ENCODE data around the gene GIPC1. TPM values are rescaled to one million over a fixed set of nuclear protein-coding genes. Genes with fewer than 3 reads are reported as not detected.
A peak's percentile ranks its signal among the peaks of the same experiment; 100 is the strongest.

GIPC1 gene
- total and polyA plus RNA-seq, 9 of the 15 experiments (the other 6 are each of a cell fraction or from before 2014, with no cell fraction given) = 0.49 to 54.7 (median 24.8) TPM

DNA sequence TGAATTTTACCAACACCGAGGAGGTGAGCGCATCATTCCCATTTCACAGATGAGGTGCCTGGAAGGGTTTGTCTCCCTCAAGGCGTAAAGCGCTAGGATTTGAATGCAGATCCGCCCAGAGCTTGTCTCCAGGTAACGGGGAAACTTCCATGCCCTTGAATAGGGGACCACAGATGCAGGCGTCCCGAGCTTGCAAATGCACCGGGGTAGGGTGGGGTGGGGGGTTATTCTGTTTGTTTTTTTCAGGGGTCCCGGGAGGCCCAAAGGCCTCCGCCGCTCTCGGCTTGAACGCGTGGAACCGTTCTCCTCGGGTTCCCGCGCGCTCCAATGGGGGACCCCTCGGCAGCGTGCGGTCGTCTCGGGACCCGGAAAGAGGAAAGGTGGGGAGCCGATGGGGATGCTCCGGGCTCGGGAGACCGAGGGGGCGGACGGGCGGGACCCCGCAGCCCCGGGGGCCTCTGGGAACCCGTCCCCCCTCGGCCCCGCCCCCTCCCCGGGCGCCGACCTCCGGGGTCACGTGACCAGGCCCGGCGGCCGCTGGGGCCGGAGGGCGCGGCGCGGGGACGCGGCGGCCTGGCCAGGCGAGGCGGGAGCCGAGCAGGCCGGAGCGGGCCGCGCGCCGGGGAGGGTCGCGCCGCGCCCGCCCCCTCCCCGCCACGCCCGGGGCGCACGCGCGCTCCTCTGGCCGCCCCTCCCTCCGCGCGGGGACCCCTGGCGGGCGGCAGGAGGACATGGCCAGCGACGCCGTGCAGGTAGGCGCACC lies 63.0 kb downstream of the GIPC1 start, which contains the start of gene PKN1 (continued):
- peak in 1 of 2 experiments; percentile 59; a peak in 1 of 4 replicates for TF ChIP-seq SIN3A (IDR thresholded peaks at IDR 0.05; ENCODE audit: borderline replicate concordance in 2 of 2, control insufficient read depth in 1 of 2, low read depth in 2 of 2, low read length in 2 of 2)
- TF ChIP-seq LCOR (CRISPR knock-in tag; IDR thresholded peaks at IDR 0.05) = 0 out of 2 replicates have a peak, but pooled peaks have one; percentile 35
- TF ChIP-seq PRDM10 (IDR thresholded peaks at IDR 0.05; ENCODE audit: partially characterized antibody) = peak; percentile 93
- TF ChIP-seq, protein P1, sequence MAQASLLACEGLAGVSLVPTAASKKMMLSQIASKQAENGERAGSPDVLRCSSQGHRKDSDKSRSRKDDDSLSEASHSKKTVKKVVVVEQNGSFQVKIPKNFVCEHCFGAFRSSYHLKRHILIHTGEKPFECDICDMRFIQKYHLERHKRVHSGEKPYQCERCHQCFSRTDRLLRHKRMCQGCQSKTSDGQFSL (CRISPR knock-in tag; IDR thresholded peaks at IDR 0.05) = peak; percentile 5; the same call in 1 of the 2 replicates
- TF ChIP-seq, protein P1 (tag; IDR thresholded peaks at IDR 0.05) = no peak
- no peak for TF ChIP-seq THRA (IDR thresholded peaks at IDR 0.05)
- peak; percentile 57 for TF ChIP-seq EGR1 (conservative IDR thresholded peaks at IDR 0.05)
- TF ChIP-seq, protein P2, sequence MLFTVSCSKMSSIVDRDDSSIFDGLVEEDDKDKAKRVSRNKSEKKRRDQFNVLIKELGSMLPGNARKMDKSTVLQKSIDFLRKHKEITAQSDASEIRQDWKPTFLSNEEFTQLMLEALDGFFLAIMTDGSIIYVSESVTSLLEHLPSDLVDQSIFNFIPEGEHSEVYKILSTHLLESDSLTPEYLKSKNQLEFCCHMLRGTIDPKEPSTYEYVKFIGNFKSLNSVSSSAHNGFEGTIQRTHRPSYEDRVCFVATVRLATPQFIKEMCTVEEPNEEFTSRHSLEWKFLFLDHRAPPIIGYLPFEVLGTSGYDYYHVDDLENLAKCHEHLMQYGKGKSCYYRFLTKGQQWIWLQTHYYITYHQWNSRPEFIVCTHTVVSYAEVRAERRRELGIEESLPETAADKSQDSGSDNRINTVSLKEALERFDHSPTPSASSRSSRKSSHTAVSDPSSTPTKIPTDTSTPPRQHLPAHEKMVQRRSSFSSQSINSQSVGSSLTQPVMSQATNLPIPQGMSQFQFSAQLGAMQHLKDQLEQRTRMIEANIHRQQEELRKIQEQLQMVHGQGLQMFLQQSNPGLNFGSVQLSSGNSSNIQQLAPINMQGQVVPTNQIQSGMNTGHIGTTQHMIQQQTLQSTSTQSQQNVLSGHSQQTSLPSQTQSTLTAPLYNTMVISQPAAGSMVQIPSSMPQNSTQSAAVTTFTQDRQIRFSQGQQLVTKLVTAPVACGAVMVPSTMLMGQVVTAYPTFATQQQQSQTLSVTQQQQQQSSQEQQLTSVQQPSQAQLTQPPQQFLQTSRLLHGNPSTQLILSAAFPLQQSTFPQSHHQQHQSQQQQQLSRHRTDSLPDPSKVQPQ (CRISPR knock-in tag; IDR thresholded peaks at IDR 0.05; ENCODE audit: borderline replicate concordance) = no peak
- 0 out of 2 replicates have a peak, but pooled peaks have one; percentile 16 for TF ChIP-seq RREB1 (CRISPR knock-in tag; IDR thresholded peaks at IDR 0.05)
- TF ChIP-seq TAF1 (IDR thresholded peaks at IDR 0.05; ENCODE audit: control insufficient read depth, extremely low read depth, insufficient read depth, low read length, severe bottlenecking) = peak; percentile 37

Data from K562 (cell line).